ENCODE results near the gene CDC73. TPM values are rescaled to one million over a fixed set of nuclear protein-coding genes. Genes with fewer than 3 reads are reported as not detected.
A peak's percentile ranks its signal among the peaks of the same experiment; 100 is the strongest.

Gene CDC73
- total RNA-seq, 1 donor from 2014 or later, result 56.0 TPM

GRCh38 chr1:193118803-193119730 lies 2.8 kb upstream of the CDC73 start:
- intact Hi-C loops (cut with micrococcal nuclease), result no loop called here
- H3K36me3 Mint-ChIP-seq (ENCODE audit: low read depth), result peaks cover 6% of the 10 kb centered on the region
- peaks cover 29% of the 10 kb centered on the region for H3K4me1 Mint-ChIP-seq
- H3K27ac Mint-ChIP-seq, result peak overlapping the region; percentile 0
- peaks cover 10% of the 10 kb centered on the region for H3K27me3 Mint-ChIP-seq
- H3K9me3 Mint-ChIP-seq, result no peaks in the 10 kb centered on the region
- no peak for DNase-seq
- H3K4me3 Mint-ChIP-seq, result no peak overlapping the region

DNA sequence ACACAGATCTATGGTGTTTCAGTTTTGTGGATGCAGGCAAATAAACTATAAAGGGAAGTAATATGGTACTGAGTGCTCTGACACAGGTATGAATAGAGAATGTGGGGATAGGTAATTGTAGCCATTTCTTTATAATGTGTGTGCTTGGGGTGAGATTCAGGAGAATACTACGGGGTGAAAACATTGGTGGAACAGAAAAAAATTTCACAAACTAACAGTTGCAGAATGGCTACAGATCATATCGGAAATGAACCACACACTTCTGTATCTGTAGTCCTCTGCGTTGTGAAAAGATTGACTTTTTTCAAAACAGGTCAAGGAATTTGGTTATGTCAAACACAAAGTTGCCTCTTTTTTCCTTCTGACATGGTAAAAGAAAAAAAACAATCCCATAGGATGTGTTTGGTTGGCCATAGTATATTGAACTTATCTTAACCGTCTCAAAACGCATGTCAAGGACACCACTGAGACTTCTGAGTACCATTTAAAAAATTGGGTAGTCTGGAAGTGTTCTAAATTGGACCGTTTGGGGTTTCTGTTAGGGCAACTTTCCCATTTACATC lies 1.1 kb upstream of the CDC73 start:
- Mint-ChIP-seq H3K9me3 (no peaks in the 10 kb centered on the region), H3K4me3 (peak overlapping the region; percentile 100), H3K4me1 (peaks cover 40% of the 10 kb centered on the region), H3K27me3 (peaks cover 10% of the 10 kb centered on the region), H3K36me3 (ENCODE audit: low read depth) (peaks cover 9% of the 10 kb centered on the region), H3K27ac (peak overlapping the region; percentile 95)
- no peak for DNase-seq
- intact Hi-C loops (cut with micrococcal nuclease), result loop anchor here (1.0 to 10.0 kb wide), 3 partner anchors 183 to 1174 kb away; partner anchors contain the start of gene RGS2

DNA sequence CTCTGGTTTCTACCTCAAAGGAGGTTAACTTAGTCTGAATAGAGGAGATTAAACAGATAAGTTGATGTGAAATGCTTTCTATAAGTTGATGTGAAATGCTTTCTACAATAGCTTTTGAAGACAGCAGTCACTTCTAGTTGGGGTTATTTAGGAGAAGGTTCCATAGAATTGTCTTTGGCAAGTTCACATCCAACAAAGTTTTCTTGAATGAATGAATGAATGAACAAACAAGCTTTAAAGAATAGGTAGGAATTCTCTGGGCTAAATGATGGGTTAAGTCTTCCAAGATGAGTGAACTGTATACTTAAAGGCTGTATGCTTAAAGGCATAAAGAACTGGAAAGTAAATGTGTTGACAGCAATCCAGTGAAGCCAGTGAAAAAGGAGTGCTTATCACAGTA lies 1.9 kb downstream of the CDC73 start:
- Mint-ChIP-seq H3K36me3 (ENCODE audit: low read depth) (peaks cover 27% of the 10 kb centered on the region), H3K4me3 (peak overlapping the region; percentile 100), H3K27ac (peak overlapping the region; percentile 30), H3K27me3 (peaks cover 10% of the 10 kb centered on the region), H3K4me1 (peaks cover 43% of the 10 kb centered on the region), H3K9me3 (no peaks in the 10 kb centered on the region)
- intact Hi-C loops (cut with micrococcal nuclease), result loop anchor here (2.0 to 10.0 kb wide), 3 partner anchors 17 to 1171 kb away; no protein-coding TSS in a partner anchor
- DNase-seq, result peak; percentile 12

GRCh38 chr1:193125369-193125768 lies 3.5 kb downstream of the CDC73 start:
- H3K9me3 Mint-ChIP-seq, result no peaks in the 10 kb centered on the region
- H3K36me3 Mint-ChIP-seq (ENCODE audit: low read depth), result peaks cover 31% of the 10 kb centered on the region
- peaks cover 37% of the 10 kb centered on the region for H3K4me1 Mint-ChIP-seq
- intact Hi-C loops (cut with micrococcal nuclease), result loop anchor here (10.0 kb wide), 1 partner anchor 1169 kb away; no protein-coding TSS in a partner anchor
- no peak overlapping the region for H3K27ac Mint-ChIP-seq
- H3K4me3 Mint-ChIP-seq, result no peak overlapping the region
- peak; percentile 53 for DNase-seq
- peaks cover 3% of the 10 kb centered on the region for H3K27me3 Mint-ChIP-seq

- intact Hi-C loops (cut with micrococcal nuclease), result no loop called here
- Mint-ChIP-seq H3K4me3 (no peak overlapping the region), H3K4me1 (peaks cover 24% of the 10 kb centered on the region), H3K9me3 (no peaks in the 10 kb centered on the region), H3K27me3 (no peaks in the 10 kb centered on the region), H3K36me3 (ENCODE audit: low read depth) (peaks cover 56% of the 10 kb centered on the region), H3K27ac (peak overlapping the region; percentile 29)
- DNase-seq, result peak; percentile 25
These were observed 9.5 kb downstream of the CDC73 start for GRCh38 chr1:193131266-193131860.

DNA sequence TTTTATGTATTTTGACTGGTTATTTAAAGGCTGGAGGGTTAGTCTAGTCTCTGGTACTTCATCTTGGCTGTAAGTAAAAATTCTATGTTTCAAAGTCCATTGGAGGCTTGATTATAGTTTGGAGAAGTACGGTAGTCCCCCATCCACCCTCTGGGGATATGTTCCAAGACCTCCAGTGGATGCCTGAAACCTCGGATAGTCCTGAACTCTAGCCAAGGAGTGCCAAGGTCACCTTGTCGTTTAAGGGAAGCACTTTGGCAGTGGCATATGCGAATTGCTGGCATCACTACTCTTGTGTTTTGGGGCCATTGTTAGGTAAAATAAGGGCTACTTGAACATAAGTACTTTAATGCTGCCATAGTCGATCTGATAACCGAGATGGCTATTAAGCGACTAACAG lies 18.4 kb downstream of the CDC73 start:
- no peaks in the 10 kb centered on the region for H3K9me3 Mint-ChIP-seq
- DNase-seq, result peak; percentile 40
- H3K27ac Mint-ChIP-seq, result no peak overlapping the region
- H3K27me3 Mint-ChIP-seq, result no peaks in the 10 kb centered on the region
- H3K4me1 Mint-ChIP-seq, result peaks cover 13% of the 10 kb centered on the region
- H3K36me3 Mint-ChIP-seq (ENCODE audit: low read depth), result peaks cover 50% of the 10 kb centered on the region
- no peak overlapping the region for H3K4me3 Mint-ChIP-seq
- intact Hi-C loops (cut with micrococcal nuclease), result loop anchor here (2.0 kb wide), 1 partner anchor 17 kb away; the partner anchor contains the start of gene CDC73

DNA sequence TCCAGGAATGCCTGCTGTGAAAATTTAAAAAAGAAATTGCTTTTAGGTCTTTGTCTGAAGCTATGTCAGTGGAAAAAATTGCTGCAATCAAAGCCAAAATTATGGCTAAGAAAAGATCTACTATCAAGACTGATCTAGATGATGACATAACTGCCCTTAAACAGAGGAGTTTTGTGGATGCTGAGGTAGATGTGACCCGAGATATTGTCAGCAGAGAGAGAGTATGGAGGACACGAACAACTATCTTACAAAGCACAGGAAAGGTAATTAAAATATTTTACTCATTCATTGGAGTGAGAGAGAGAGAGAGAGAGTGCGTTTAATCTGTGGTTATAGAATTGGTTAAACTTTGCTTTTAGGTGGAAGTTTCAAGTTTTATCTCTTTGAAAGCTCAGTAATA lies 20.0 kb downstream of the CDC73 start:
- Mint-ChIP-seq H3K36me3 (ENCODE audit: low read depth) (peaks cover 44% of the 10 kb centered on the region), H3K9me3 (no peaks in the 10 kb centered on the region), H3K27ac (peak overlapping the region; percentile 27), H3K4me1 (peaks cover 13% of the 10 kb centered on the region), H3K27me3 (no peaks in the 10 kb centered on the region), H3K4me3 (no peak overlapping the region)
- intact Hi-C loops (cut with micrococcal nuclease), result loop anchor here (2.0 kb wide), 1 partner anchor 19 kb away; the partner anchor contains the start of gene CDC73
- DNase-seq, result peak; percentile 64

- intact Hi-C loops (cut with micrococcal nuclease), result no loop called here
- Mint-ChIP-seq H3K27ac (no peak overlapping the region), H3K4me3 (no peak overlapping the region), H3K27me3 (no peaks in the 10 kb centered on the region), H3K4me1 (peaks cover 12% of the 10 kb centered on the region), H3K36me3 (ENCODE audit: low read depth) (peaks cover 40% of the 10 kb centered on the region), H3K9me3 (no peaks in the 10 kb centered on the region)
- DNase-seq, result peak; percentile 3
These were observed 20.6 kb downstream of the CDC73 start for GRCh38 chr1:193142409-193142808.

- intact Hi-C loops (cut with micrococcal nuclease), result no loop called here
- no peak overlapping the region for H3K27ac Mint-ChIP-seq
- peaks cover 11% of the 10 kb centered on the region for H3K4me1 Mint-ChIP-seq
- H3K27me3 Mint-ChIP-seq, result no peaks in the 10 kb centered on the region
- no peaks in the 10 kb centered on the region for H3K9me3 Mint-ChIP-seq
- H3K36me3 Mint-ChIP-seq (ENCODE audit: low read depth), result peaks cover 37% of the 10 kb centered on the region
- H3K4me3 Mint-ChIP-seq, result no peak overlapping the region
- DNase-seq, result peak; percentile 54
These were observed 21.5 kb downstream of the CDC73 start for GRCh38 chr1:193143285-193143684.

- peaks cover 11% of the 10 kb centered on the region for H3K4me1 Mint-ChIP-seq
- no peak overlapping the region for H3K4me3 Mint-ChIP-seq
- no peak for DNase-seq
- peaks cover 32% of the 10 kb centered on the region for H3K36me3 Mint-ChIP-seq (ENCODE audit: low read depth)
- no peaks in the 10 kb centered on the region for H3K9me3 Mint-ChIP-seq
- H3K27me3 Mint-ChIP-seq, result no peaks in the 10 kb centered on the region
- no peak overlapping the region for H3K27ac Mint-ChIP-seq
- intact Hi-C loops (cut with micrococcal nuclease), result no loop called here
These were observed 22.6 kb downstream of the CDC73 start for GRCh38 chr1:193144361-193144938.

- no peaks in the 10 kb centered on the region for H3K9me3 Mint-ChIP-seq
- DNase-seq, result no peak
- intact Hi-C loops (cut with micrococcal nuclease), result no loop called here
- H3K27ac Mint-ChIP-seq, result no peak overlapping the region
- H3K36me3 Mint-ChIP-seq (ENCODE audit: low read depth), result peaks cover 27% of the 10 kb centered on the region
- no peak overlapping the region for H3K4me3 Mint-ChIP-seq
- peaks cover 11% of the 10 kb centered on the region for H3K4me1 Mint-ChIP-seq
- no peaks in the 10 kb centered on the region for H3K27me3 Mint-ChIP-seq
These were observed 23.2 kb downstream of the CDC73 start for GRCh38 chr1:193144999-193145398.

GRCh38 chr1:193156117-193156821 lies 34.4 kb downstream of the CDC73 start:
- Mint-ChIP-seq H3K36me3 (ENCODE audit: low read depth) (peaks cover 24% of the 10 kb centered on the region), H3K27ac (no peak overlapping the region), H3K4me3 (no peak overlapping the region), H3K4me1 (peaks cover 11% of the 10 kb centered on the region), H3K9me3 (no peaks in the 10 kb centered on the region), H3K27me3 (no peaks in the 10 kb centered on the region)
- no peak for DNase-seq
- intact Hi-C loops (cut with micrococcal nuclease), result no loop called here

- Mint-ChIP-seq H3K36me3 (ENCODE audit: low read depth) (peaks cover 21% of the 10 kb centered on the region), H3K9me3 (no peaks in the 10 kb centered on the region), H3K27ac (no peak overlapping the region), H3K27me3 (no peaks in the 10 kb centered on the region), H3K4me1 (peaks cover 11% of the 10 kb centered on the region), H3K4me3 (no peak overlapping the region)
- intact Hi-C loops (cut with micrococcal nuclease), result no loop called here
- DNase-seq, result no peak
These were observed 35.0 kb downstream of the CDC73 start for GRCh38 chr1:193156822-193157142.

Measured in activated CD4-positive, alpha-beta T cell treated with anti-CD3 and anti-CD28 coated beads, Interleukin-2, amount 10 ng/mL, durations not matched to agents 24 days and 14 days (primary cell).